Osteocyte (in vitro differentiated cells): ENCODE data around the gene MYCL. TPM values are rescaled to one million over a fixed set of nuclear protein-coding genes. Genes with fewer than 3 reads are reported as not detected.

Experiments used
- DNase-seq: peaks from one replicate; pipeline ENCODE4 v3.0.0; 2021; ENCODE audit warnings: mixed read lengths; ENCODE audit not compliant: unreplicated experiment; ENCODE audit errors: extremely low spot score
- H3K27ac Mint-ChIP-seq: one replicate; pipeline ENCODE4 v1.8.0; 2021; ENCODE audit warnings: mild to moderate bottlenecking, mixed read lengths; ENCODE audit not compliant: unreplicated experiment
- H3K27me3 Mint-ChIP-seq: one replicate; pipeline ENCODE4 v1.8.0; 2021; ENCODE audit warnings: mixed read lengths; ENCODE audit not compliant: unreplicated experiment
- H3K36me3 Mint-ChIP-seq: one replicate; pipeline ENCODE4 v1.8.0; 2021; ENCODE audit warnings: mixed read lengths; ENCODE audit not compliant: unreplicated experiment
- H3K4me1 Mint-ChIP-seq: one replicate; pipeline ENCODE4 v1.8.0; 2021; ENCODE audit warnings: mixed read lengths; ENCODE audit not compliant: unreplicated experiment
- H3K4me3 Mint-ChIP-seq: one replicate; pipeline ENCODE4 v1.8.0; 2021; ENCODE audit warnings: mild to moderate bottlenecking, moderate library complexity, mixed read lengths; ENCODE audit not compliant: unreplicated experiment
- H3K9me3 Mint-ChIP-seq: one replicate; pipeline ENCODE4 v1.8.0; 2021; ENCODE audit warnings: mixed read lengths; ENCODE audit not compliant: unreplicated experiment
- total RNA-seq: library from RNA; stranded (reverse); gene quantifications from 2 replicates; pipeline ENCODE4 v1.2.1, GENCODE V29; 2021
- TF ChIP-seq, protein P1 (sequence below): fragments of 200-600 bp; sonication (generic); IDR thresholded peaks from 2 replicates; pipeline ENCODE4 v1.5.0; 2021; ENCODE audit warnings: antibody characterized with exemption, mild to moderate bottlenecking, moderate library complexity

MYCL gene
- total RNA-seq, 1 donor from 2014 or later: 0.21 TPM

GRCh38 chr1:39852214-39852791, 49.4 kb downstream of the MYCL start:
- peaks cover 24% of the 10 kb centered on the region for H3K36me3 Mint-ChIP-seq
- TF ChIP-seq, protein P1, sequence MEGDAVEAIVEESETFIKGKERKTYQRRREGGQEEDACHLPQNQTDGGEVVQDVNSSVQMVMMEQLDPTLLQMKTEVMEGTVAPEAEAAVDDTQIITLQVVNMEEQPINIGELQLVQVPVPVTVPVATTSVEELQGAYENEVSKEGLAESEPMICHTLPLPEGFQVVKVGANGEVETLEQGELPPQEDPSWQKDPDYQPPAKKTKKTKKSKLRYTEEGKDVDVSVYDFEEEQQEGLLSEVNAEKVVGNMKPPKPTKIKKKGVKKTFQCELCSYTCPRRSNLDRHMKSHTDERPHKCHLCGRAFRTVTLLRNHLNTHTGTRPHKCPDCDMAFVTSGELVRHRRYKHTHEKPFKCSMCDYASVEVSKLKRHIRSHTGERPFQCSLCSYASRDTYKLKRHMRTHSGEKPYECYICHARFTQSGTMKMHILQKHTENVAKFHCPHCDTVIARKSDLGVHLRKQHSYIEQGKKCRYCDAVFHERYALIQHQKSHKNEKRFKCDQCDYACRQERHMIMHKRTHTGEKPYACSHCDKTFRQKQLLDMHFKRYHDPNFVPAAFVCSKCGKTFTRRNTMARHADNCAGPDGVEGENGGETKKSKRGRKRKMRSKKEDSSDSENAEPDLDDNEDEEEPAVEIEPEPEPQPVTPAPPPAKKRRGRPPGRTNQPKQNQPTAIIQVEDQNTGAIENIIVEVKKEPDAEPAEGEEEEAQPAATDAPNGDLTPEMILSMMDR: no peak
- H3K4me3 Mint-ChIP-seq: no peak overlapping the region
- peaks cover 12% of the 10 kb centered on the region for H3K4me1 Mint-ChIP-seq
- no peak for DNase-seq
- H3K9me3 Mint-ChIP-seq: no peaks in the 10 kb centered on the region
- H3K27ac Mint-ChIP-seq: no peak overlapping the region
- H3K27me3 Mint-ChIP-seq: no peaks in the 10 kb centered on the region

GRCh38 chr1:39850606-39851216, 51.0 kb downstream of the MYCL start:
- peaks cover 26% of the 10 kb centered on the region for H3K4me1 Mint-ChIP-seq
- H3K4me3 Mint-ChIP-seq: no peak overlapping the region
- no peaks in the 10 kb centered on the region for H3K9me3 Mint-ChIP-seq
- no peak overlapping the region for H3K27ac Mint-ChIP-seq
- TF ChIP-seq, protein P1: no peak
- no peaks in the 10 kb centered on the region for H3K27me3 Mint-ChIP-seq
- DNase-seq: no peak
- H3K36me3 Mint-ChIP-seq: peaks cover 24% of the 10 kb centered on the region

DNA sequence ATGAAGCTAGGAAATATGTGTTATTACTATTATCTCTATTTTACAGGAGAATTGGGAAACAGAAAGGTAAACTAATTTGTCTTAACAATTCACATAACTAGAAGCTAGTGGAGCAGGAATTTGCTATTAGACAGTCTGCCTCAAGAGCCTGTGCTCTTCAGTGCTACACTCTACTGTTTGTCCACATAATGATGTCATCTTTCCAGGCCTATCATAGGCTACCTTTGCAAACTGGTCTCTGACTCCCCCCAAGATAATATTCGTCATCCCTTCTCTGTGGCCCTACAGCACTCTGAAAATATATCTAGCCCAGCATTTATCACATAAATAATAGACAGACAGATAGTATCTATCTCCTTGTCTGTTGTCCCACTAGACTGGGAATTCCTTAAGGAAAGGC, 52.5 kb downstream of the MYCL start:
- DNase-seq: no peak
- no peaks in the 10 kb centered on the region for H3K27me3 Mint-ChIP-seq
- TF ChIP-seq, protein P1: no peak
- H3K27ac Mint-ChIP-seq: no peak overlapping the region
- peaks cover 13% of the 10 kb centered on the region for H3K36me3 Mint-ChIP-seq
- no peak overlapping the region for H3K4me3 Mint-ChIP-seq
- H3K4me1 Mint-ChIP-seq: peaks cover 34% of the 10 kb centered on the region
- no peaks in the 10 kb centered on the region for H3K9me3 Mint-ChIP-seq

DNA sequence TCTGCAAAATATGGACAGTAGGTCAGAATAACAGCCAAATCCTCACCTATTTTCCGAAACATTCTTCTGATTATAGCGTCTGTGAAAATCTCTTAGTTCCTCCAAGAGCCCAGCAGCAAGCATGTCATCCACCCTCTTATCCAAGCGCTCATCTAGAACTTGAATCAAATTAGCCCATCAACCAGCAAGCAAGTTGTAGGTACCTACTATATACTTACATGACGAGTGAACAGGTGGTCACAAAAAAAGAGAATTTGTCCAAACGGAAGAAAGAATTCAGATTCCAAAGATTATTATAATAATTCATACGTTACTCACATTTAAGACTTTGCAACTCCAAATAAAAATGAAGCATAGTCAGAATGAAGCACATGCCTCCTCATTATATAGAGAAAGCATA, 53.8 kb downstream of the MYCL start:
- H3K4me1 Mint-ChIP-seq: peaks cover 34% of the 10 kb centered on the region
- TF ChIP-seq, protein P1: no peak
- H3K4me3 Mint-ChIP-seq: no peak overlapping the region
- no peak overlapping the region for H3K27ac Mint-ChIP-seq
- no peak for DNase-seq
- H3K9me3 Mint-ChIP-seq: no peaks in the 10 kb centered on the region
- no peaks in the 10 kb centered on the region for H3K27me3 Mint-ChIP-seq
- H3K36me3 Mint-ChIP-seq: peaks cover 21% of the 10 kb centered on the region

GRCh38 chr1:39846796-39847195, 54.9 kb downstream of the MYCL start:
- peaks cover 31% of the 10 kb centered on the region for H3K36me3 Mint-ChIP-seq

More at GRCh38 chr1:39846796-39847195, 54.9 kb downstream of the MYCL start:
- no peaks in the 10 kb centered on the region for H3K9me3 Mint-ChIP-seq
- no peak for DNase-seq
- peaks cover 23% of the 10 kb centered on the region for H3K4me1 Mint-ChIP-seq
- H3K27me3 Mint-ChIP-seq: no peaks in the 10 kb centered on the region
- TF ChIP-seq, protein P1: no peak
- H3K4me3 Mint-ChIP-seq: no peak overlapping the region
- H3K27ac Mint-ChIP-seq: peak overlapping the region; percentile 86
